Measurements from ENCODE around the gene BROX. TPM values are rescaled to one million over a fixed set of nuclear protein-coding genes. Genes with fewer than 3 reads are reported as not detected.

Gene BROX
- total RNA-seq, 1 donor from 2014 or later: 44.2 TPM

DNA sequence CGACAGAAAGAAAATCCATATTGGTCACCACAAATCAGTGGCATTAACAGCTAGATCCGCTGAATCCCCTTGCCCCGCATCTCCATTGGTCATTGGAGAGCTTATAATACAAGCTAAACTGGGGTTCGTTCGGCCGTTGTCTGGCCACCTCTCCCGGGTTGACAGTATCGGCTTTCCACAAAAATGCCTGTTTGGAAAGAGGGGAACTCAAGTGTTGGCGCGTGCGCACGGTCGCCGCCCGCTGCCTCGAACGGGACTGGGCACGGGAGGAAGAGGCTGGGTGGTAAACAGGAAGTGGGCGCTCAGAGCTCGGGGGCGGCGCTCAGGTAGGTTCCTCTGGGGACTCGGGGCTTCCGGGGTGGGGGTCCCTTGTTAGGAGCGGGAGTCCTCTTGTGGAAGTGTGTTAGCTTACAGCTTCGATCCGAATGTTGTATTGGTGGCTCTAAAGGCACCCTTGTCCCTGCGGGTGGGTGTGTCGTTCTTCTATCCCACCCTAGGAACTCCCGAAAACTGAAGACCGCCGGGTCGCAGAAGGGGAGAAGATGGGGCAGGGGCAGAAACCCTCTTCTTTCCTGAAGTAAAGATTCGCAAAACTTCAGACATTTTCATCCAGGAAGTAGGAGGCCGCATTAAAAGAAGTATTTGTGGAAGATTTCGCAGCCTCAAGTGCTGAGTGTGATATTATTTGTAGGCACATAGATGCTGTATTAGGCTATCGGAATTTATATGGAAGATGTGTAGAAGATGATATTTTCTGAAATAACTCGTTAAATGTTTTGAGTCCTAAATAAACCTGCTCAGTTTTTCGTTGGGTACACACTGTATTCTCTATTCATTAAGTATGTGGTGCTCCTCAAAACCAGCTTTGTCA lies 962 bp downstream of the BROX start:
- peak overlapping the region; percentile 96 for H3K4me3 ChIP-seq
- H3K4me1 ChIP-seq: peaks cover 22% of the 10 kb centered on the region
- H3K27me3 ChIP-seq: no peaks in the 10 kb centered on the region
- H3K36me3 ChIP-seq: peaks cover 33% of the 10 kb centered on the region
- H3K9me3 ChIP-seq: no peaks in the 10 kb centered on the region
- TF ChIP-seq, protein P1, sequence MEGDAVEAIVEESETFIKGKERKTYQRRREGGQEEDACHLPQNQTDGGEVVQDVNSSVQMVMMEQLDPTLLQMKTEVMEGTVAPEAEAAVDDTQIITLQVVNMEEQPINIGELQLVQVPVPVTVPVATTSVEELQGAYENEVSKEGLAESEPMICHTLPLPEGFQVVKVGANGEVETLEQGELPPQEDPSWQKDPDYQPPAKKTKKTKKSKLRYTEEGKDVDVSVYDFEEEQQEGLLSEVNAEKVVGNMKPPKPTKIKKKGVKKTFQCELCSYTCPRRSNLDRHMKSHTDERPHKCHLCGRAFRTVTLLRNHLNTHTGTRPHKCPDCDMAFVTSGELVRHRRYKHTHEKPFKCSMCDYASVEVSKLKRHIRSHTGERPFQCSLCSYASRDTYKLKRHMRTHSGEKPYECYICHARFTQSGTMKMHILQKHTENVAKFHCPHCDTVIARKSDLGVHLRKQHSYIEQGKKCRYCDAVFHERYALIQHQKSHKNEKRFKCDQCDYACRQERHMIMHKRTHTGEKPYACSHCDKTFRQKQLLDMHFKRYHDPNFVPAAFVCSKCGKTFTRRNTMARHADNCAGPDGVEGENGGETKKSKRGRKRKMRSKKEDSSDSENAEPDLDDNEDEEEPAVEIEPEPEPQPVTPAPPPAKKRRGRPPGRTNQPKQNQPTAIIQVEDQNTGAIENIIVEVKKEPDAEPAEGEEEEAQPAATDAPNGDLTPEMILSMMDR (IDR thresholded peaks at IDR 0.05): no peak
- H3K27ac ChIP-seq: peak overlapping the region; percentile 99
- ATAC-seq (peak; percentile 86), DNase-seq (peak; percentile 97)
- intact Hi-C loops (cut with DNase I): no loop called here

DNA sequence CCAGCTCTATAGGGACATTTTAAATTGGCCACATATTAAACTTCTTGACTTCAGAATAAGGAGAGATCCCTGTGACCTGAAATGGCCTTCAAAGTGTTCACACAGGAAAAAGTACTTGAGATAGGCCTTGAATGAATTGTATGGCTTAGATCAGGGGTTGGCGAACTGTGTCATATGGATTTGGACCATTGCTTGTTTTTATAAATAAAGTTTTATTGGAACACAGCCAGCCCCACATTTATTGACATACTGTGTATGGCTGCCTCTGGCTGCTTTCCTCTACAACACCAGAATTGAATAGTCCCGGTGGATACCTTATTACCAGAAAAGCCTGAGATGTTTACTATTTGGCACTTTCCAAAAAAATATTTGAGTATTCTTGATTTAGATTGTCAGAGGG lies 4.0 kb downstream of the BROX start:
- intact Hi-C loops (cut with DNase I): no loop called here
- Histone ChIP-seq H3K4me1 (peaks cover 8% of the 10 kb centered on the region), H3K4me3 (no peak overlapping the region), H3K36me3 (peaks cover 64% of the 10 kb centered on the region), H3K9me3 (no peaks in the 10 kb centered on the region), H3K27me3 (no peaks in the 10 kb centered on the region), H3K27ac (no peak overlapping the region)
- ATAC-seq: no peak
- TF ChIP-seq, protein P1 (IDR thresholded peaks at IDR 0.05): no peak
- no peak for DNase-seq

DNA sequence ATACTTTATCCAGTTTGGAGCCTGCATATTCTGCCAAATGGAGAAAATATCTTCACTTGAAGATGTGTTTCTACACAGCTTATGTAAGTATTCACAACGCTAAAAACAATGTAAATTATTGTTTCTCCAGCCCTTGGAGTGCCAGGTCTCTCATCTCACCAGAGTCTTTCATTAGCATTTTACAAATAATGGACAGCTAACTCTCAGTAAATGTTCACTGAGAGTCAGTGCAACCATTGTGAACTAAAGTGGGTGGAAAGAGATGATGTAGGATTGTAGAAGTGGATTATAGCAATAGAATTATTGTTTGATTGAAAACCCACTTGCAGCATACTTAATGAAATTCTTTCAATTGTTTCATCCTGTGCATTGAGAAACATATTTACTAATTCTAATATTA lies 16.4 kb downstream of the BROX start:
- no peaks in the 10 kb centered on the region for H3K4me1 ChIP-seq
- H3K27ac ChIP-seq: no peak overlapping the region
- DNase-seq: no peak
- no peak overlapping the region for H3K4me3 ChIP-seq
- TF ChIP-seq, protein P1 (IDR thresholded peaks at IDR 0.05): no peak
- peaks cover 100% of the 10 kb centered on the region for H3K36me3 ChIP-seq
- H3K9me3 ChIP-seq: no peaks in the 10 kb centered on the region
- ATAC-seq: no peak
- H3K27me3 ChIP-seq: no peaks in the 10 kb centered on the region
- intact Hi-C loops (cut with DNase I): no loop called here

DNA sequence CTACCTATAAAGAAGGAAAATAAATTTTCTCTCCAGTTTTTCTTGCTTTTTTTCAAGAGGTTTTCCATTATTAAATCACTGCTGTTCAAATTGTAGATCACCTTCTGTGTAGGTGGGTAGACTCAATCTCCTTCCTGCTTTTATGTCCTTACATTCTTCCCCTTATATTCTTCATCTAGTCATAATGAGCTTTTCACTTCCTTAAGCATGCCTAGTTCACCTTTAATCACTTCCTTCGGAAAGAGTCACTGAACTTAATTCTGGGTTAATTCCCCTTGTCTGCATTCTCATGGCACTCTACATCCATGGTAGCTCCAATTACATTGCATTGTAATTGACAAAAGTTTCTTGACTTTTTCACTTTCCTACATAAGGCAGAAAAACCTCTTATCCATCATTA lies 18.5 kb downstream of the BROX start:
- H3K27ac ChIP-seq: no peak overlapping the region
- ATAC-seq (peak; percentile 48), DNase-seq (no peak)
- peaks cover 99% of the 10 kb centered on the region for H3K36me3 ChIP-seq
- no peak overlapping the region for H3K4me3 ChIP-seq
- intact Hi-C loops (cut with DNase I): no loop called here
- TF ChIP-seq, protein P1 (IDR thresholded peaks at IDR 0.05): no peak
- no peaks in the 10 kb centered on the region for H3K27me3 ChIP-seq
- H3K9me3 ChIP-seq: no peaks in the 10 kb centered on the region
- no peaks in the 10 kb centered on the region for H3K4me1 ChIP-seq

DNA sequence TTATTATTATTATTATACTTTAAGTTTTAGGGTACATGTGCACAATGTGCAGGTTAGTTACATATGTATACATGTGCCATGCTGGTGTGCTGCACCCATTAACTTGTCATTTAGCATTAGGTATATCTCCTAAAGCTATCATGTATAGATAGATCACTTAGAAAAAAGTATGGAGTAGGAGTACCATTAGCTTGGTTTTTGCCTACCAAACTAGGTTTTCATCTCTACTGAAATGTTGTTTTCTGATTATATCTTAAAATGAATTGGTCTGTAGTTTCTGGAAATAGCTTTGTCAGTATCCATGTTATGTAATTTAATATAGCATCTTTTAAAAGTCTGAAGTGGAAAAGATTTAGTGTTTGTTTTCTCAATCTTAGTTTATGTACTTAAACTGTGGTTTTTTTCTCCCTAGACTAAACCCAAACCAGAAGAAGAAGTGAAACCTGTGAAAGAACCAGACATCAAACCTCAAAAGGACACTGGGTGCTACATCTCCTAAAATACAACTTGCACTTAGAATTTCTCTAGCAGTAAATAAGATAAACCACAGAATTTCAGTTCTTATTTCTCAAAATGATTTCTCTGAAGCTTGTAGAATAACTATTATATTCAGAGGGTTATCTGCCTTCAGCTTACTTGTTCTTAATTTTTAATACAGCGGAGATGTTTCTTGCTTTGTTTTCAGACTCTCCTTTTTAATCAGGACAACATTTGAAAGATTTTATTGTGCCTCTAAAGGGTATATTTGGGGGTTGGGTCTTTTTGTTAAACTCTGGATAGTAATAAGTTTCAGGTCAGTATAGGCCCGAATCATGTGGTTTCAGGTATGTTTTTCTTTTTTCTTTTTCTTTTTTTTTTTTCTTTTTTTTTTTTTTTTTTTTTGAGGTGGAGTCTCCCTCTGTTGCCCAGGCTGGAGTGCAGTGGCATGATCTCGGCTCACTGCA lies 20.1 kb downstream of the BROX start:
- Histone ChIP-seq H3K4me1 (no peaks in the 10 kb centered on the region), H3K36me3 (peaks cover 82% of the 10 kb centered on the region), H3K4me3 (no peak overlapping the region), H3K27me3 (no peaks in the 10 kb centered on the region), H3K9me3 (no peaks in the 10 kb centered on the region), H3K27ac (no peak overlapping the region)
- intact Hi-C loops (cut with DNase I): no loop called here
- TF ChIP-seq, protein P1 (IDR thresholded peaks at IDR 0.05): no peak
- peak; percentile 57 for ATAC-seq
- DNase-seq: no peak
